Activated CD4-positive, alpha-beta T cell treated with anti-CD3 and anti-CD28 coated beads for 1 hour (primary cell): Measurements from ENCODE around the gene OPA3.

Experiments
- DNase-seq: peaks from one replicate; pipeline ENCODE4 v3.0.0-alpha.2; 2020

OPA3 gene

DNA sequence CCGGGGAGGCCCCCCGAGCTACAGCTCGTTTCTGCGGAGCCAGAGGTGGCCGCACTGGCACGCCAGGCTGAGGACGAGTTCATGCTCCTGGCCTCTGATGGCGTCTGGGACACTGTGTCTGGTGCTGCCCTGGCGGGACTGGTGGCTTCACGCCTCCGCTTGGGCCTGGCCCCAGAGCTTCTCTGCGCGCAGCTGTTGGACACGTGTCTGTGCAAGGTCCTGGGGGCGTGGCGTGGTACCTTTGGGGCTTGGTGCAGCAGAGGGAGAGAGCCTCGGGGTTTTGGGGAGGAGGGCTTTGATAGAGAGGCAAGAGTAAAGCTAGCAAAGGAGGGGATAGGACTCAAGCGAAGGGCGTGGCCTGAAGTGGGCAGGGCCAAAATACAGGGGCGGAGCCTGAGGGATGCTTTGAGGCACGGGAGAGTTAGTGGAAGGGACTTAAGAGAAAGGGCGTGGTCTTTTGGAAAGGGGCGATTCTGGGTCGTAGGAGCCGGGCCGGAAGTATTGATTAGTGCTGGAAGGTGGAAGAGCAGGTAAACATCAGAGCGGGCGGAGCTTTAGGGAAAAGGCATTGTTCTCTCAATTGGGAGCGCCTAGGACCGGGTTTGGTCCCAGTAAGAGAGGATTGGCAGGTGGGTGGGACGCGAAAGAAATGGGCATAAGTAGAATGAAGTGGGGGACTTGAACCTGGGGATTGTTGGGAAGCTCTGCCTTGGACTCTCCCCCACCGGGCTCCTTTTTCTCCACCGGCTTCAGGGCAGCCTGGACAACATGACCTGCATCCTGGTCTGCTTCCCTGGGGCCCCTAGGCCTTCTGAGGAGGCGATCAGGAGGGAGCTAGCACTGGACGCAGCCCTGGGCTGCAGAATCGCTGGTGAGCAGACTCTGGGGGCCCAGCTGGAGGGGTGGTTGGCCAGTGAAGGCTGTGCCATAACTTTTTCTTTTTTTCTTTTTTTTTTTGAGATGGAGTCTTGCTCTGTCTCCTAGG lies 85.1 kb downstream of the OPA3 start:
- DNase-seq, result no peak

GRCh38 chr19:45498411-45499195 lies 86.0 kb downstream of the OPA3 start, which contains the start of gene PPM1N:
PPM1N (plus strand) TSS chr19:45498443; CDS start chr19:45498473, 30 bp downstream.
- peak; percentile 53 for DNase-seq

GRCh38 chr19:45497791-45498190 lies 86.8 kb downstream of the OPA3 start:
- DNase-seq, result no peak

GRCh38 chr19:45496349-45496953 lies 88.2 kb downstream of the OPA3 start:
- DNase-seq, result peak; percentile 13

DNA sequence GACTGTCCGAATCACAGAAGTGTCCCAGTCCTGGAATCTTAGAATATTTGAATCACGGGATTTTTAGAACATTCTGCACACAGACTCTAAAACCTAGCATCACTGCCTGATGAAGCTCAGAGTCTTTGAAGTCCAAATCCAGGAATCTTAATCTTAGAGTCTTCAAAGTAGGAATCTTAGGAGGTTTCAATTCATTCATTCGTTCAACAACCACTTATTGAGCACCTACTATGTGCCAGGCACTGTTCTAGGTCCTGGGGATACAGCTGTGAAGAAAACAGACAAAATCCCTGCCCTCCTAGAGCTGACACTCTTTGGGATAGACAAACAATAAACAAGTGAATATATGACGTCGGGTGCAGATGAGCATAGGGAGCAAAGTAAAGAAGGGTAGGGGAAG lies 89.4 kb downstream of the OPA3 start:
- no peak for DNase-seq

- no peak for DNase-seq
These were observed 90.2 kb downstream of the OPA3 start for GRCh38 chr19:45494261-45494916.

DNA sequence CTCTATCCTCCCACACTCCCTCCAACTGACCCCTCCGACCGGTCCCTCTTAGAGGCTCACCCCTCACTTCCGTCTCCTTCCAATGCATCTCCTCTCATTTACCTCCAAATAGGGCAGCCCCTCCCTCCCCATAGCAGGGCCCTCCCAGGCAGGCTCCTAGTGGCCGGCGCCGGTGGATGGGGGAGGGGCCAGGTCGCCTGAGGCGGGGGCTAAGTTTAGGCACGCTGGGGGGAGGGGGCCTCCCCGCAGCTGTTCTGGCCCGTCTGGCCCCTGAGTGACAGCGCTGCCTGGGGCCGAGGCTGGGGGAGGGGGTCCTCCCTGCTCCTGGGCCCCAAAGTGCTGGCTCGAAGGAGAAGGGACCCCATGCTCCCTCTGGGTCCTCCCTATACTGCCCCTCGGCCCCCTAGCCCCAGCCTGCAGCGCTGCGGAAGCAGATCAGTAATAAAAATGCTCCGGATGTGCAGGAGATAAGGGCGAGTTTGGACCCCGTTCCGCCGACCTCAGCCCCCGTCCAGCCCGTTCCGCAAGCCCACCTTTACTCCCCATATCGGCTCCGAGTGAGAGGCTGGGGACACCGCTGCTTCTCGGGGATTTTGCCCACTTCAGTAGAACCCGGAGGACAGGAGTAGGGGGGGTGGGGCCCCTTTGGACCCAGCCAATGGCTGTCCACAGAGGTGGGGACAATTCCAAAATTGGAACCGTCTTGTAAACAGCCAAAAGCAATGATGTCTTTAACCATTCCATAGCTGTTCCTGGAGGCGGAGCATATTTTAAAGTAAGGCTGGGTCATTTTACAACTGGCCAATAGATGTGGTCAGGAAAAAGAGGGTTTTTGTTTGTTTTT lies 91.8 kb downstream of the OPA3 start:
- no peak for DNase-seq

- DNase-seq, result no peak
These were observed 92.4 kb downstream of the OPA3 start for GRCh38 chr19:45492137-45492626.

GRCh38 chr19:45489216-45489855 lies 95.3 kb downstream of the OPA3 start:
- no peak for DNase-seq

DNA sequence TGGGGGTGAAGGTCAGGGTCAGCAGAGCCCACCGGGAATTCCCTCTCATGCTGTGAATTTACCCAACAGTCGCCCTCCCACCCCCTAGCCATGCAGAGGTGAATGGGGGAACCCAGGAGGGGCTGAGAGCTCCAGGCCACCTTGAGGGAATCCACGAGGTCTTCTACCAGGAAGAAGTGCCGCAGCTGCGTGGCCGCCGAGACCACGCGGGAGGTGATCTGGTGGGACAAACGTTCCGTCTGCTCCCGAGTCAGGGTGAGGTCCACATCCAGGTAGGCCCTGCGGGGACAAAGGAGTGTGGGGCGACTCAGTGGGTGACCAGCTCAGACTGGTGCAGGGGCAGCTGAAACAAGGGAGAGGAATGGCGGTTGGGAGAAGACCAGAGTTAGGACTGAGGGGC lies 95.9 kb downstream of the OPA3 start:
- DNase-seq, result no peak

- DNase-seq, result peak; percentile 95
These were observed 99.1 kb downstream of the OPA3 start for GRCh38 chr19:45485305-45486077.

GRCh38 chr19:45484273-45484945 lies 100.2 kb downstream of the OPA3 start:
- DNase-seq, result no peak

- no peak for DNase-seq
These were observed 101.6 kb downstream of the OPA3 start for GRCh38 chr19:45483033-45483432.

- peak; percentile 86 for DNase-seq
These were observed 106.0 kb downstream of the OPA3 start for GRCh38 chr19:45478454-45479238.

DNA sequence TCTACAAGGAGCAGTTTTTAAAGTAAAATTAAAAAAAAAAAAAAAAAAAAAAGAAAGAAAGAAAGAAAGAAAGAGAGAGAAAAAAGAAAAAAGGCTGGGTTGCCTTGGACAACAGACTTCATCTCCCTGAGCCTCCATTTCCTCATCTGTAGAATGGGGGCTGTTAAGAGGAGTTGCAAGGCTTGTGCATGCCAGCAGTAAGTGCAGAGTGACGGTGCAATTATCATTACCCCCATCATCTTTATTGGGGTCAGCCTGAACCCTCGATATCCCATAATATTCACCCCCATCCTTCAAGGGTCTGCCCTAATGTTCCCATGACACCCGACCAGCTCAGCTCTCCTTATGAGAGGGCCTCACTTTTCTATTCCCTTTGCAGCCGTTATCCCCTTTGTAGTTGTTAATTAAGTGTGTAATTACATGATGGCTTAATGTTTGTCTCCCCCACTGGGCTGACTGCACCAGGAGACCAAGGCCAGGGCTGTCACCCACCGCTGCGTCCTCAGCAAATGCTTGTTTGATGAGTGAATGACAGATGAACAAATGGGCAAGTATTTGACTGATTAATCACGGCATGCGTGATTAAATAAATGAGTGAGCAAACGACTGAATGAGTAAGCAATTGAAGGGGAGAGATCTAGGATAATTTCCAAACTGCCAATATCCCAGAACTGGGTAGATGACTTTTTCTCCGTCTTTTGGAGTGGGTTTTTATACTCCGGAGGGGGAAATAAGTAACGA lies 106.7 kb downstream of the OPA3 start:
- no peak for DNase-seq
